Peyer's patch (tissue), 4 donors: ENCODE results near the gene LECT2.

Source experiments
- POLR2A ChIP-seq, 2 donors: fragments of 450-650 bp; IDR thresholded peaks; one replicate each; pipeline ENCODE4 v1.5.1; 2017; ENCODE audit warnings: antibody characterized with exemption in 2 of 2, mild to moderate bottlenecking in 2 of 2, moderate library complexity in 2 of 2
- TF ChIP-seq, protein P1 (sequence below), 6 experiments: fragments of 450-650 bp in 4 of 6; fragments of 200-600 bp in 2 of 6; sonication (generic) in 1 of 6; IDR thresholded peaks; one replicate each; pipeline ENCODE4 v1.5.1; 2017 to 2019; ENCODE audit warnings: antibody characterized with exemption in 6 of 6, mild to moderate bottlenecking in 3 of 6, moderate library complexity in 1 of 6

GRCh38 chr5:135955525-135955924 is 742 bp upstream of the LECT2 start:
- no peak for TF ChIP-seq POLR2A (IDR thresholded peaks at IDR 0.05)
- TF ChIP-seq, protein P1, sequence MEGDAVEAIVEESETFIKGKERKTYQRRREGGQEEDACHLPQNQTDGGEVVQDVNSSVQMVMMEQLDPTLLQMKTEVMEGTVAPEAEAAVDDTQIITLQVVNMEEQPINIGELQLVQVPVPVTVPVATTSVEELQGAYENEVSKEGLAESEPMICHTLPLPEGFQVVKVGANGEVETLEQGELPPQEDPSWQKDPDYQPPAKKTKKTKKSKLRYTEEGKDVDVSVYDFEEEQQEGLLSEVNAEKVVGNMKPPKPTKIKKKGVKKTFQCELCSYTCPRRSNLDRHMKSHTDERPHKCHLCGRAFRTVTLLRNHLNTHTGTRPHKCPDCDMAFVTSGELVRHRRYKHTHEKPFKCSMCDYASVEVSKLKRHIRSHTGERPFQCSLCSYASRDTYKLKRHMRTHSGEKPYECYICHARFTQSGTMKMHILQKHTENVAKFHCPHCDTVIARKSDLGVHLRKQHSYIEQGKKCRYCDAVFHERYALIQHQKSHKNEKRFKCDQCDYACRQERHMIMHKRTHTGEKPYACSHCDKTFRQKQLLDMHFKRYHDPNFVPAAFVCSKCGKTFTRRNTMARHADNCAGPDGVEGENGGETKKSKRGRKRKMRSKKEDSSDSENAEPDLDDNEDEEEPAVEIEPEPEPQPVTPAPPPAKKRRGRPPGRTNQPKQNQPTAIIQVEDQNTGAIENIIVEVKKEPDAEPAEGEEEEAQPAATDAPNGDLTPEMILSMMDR (IDR thresholded peaks at IDR 0.05), result no peak
